Nephron progenitor cell (in vitro differentiated cells): ENCODE measurements around the gene UPK3B.
"Not testable (repeated sequence)": the region's sequence is repeated elsewhere in the genome, so short reads cannot be mapped to it uniquely, and the experiment has no call there.

Experiments
- DNase-seq: peaks from one replicate; pipeline ENCODE4 v3.0.0; 2021
- H3K27ac Mint-ChIP-seq: 2 replicates; pipeline ENCODE4 v1.8.0; 2021; ENCODE audit warnings: mild to moderate bottlenecking, moderate library complexity, mixed read lengths
- H3K27me3 Mint-ChIP-seq: 2 replicates; pipeline ENCODE4 v1.8.0; 2021; ENCODE audit warnings: mild to moderate bottlenecking, low read depth, mixed read lengths; ENCODE audit not compliant: poor library complexity
- H3K36me3 Mint-ChIP-seq: 2 replicates; pipeline ENCODE4 v1.8.0; 2021; ENCODE audit warnings: low read depth, mixed read lengths
- H3K4me1 Mint-ChIP-seq: 2 replicates; pipeline ENCODE4 v1.8.0; 2021; ENCODE audit warnings: mixed read lengths
- H3K4me3 Mint-ChIP-seq: 2 replicates; pipeline ENCODE4 v1.8.0; 2021; ENCODE audit warnings: mild to moderate bottlenecking, moderate library complexity, mixed read lengths
- H3K9me3 Mint-ChIP-seq: 2 replicates; pipeline ENCODE4 v1.8.0; 2021; ENCODE audit warnings: mild to moderate bottlenecking, moderate library complexity, mixed read lengths
- TF ChIP-seq, protein P1 (sequence below): fragments of 200-600 bp; sonication (generic); IDR thresholded peaks from 2 replicates; pipeline ENCODE4 v1.5.0; 2021; ENCODE audit warnings: antibody characterized with exemption

UPK3B gene

DNA sequence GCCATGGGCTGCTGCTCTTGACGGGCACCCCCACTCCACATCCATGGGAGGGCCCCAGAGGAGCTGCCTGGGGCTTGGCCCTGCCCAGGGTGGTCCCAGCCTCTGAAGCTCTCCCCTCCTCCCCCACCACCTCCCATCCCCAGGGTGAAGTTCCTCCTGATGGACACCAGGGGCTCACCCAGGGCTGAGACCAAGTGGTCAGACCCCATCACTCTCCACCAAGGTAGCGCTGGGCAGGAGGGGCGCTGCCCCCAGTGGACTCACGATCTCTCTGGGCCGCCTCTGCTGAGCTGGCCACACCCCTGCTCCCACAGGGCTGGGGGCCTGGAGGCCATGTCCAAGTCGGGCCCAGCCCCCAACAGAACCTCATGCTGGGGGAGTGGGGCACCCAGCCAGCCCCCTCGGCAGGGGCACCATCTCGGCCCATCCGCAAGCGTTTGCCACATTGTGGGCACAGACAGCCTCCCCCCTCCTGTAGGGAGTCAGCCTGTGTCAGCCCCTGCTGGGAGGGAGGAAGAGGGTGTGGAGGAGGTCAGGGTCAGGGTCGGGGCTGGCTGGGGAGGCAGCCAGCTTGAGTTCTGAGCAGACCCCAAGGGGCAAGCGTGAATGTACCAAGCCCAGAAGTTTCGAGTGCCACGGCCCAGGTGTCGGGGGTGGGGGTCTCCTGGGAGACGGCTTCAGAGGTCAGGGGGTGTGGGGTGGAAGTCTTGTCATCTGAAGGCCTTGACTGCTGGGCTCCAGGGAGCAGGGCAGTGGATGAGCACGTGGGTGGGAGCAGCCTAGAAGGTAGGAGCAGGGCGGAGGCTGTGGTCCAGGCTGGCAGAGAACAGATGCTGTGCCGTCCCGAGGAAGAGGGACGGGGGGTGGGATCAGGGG, 2.8 kb downstream of the UPK3B start:
- Mint-ChIP-seq H3K9me3 (no peaks in the 10 kb centered on the region), H3K27ac (no peak overlapping the region), H3K27me3 (no peaks in the 10 kb centered on the region), H3K4me1 (peaks cover 4% of the 10 kb centered on the region), H3K36me3 (no peaks in the 10 kb centered on the region), H3K4me3 (no peak overlapping the region)
- TF ChIP-seq, protein P1, sequence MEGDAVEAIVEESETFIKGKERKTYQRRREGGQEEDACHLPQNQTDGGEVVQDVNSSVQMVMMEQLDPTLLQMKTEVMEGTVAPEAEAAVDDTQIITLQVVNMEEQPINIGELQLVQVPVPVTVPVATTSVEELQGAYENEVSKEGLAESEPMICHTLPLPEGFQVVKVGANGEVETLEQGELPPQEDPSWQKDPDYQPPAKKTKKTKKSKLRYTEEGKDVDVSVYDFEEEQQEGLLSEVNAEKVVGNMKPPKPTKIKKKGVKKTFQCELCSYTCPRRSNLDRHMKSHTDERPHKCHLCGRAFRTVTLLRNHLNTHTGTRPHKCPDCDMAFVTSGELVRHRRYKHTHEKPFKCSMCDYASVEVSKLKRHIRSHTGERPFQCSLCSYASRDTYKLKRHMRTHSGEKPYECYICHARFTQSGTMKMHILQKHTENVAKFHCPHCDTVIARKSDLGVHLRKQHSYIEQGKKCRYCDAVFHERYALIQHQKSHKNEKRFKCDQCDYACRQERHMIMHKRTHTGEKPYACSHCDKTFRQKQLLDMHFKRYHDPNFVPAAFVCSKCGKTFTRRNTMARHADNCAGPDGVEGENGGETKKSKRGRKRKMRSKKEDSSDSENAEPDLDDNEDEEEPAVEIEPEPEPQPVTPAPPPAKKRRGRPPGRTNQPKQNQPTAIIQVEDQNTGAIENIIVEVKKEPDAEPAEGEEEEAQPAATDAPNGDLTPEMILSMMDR, result peak; percentile 43
- DNase-seq, result peak; percentile 48

DNA sequence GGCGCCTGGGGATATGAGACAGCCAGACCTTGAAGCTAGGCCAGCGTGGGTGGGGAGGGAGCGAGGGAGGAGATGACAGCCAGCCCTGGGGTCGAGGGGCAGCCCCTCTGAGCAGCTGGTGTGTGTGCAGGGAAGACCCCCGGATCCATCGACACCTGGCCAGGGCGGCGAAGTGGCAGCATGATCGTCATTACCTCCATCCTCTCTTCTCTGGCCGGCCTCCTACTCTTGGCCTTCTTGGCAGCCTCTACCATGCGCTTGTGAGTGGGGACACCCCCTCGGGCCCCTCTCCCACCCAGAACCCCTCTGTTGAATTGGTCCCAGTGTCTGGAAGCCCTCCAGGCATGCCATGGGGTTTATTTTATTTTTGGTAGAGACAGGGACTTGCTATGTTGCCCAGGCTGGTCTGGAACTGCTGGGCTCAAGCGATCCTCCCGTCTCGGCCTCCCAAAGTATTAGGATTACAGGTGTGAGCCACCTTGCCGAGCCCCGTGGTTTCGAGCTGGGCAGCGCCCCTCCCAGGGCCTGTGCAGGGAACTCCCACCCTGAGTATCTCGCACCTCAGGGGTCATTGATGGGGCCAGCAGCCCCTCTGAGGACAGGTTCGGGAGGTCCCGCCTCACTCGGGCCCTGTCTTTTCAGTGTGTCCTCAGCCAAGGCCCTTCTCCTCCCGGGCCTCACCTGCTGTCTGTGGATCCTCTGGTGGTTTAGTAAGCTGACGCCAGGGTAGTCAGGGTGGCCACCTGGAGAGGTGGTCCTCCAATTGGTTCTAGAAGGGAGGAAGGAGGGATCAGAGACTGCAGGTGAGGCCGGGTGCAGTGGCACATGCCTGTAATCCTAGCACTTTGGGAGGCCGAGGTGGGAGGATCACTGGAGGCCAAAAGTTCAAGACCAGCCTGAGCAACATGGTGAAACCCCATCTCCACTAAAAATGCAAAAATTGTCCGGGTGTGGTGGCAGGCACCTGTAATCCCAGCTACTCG, 3.8 kb downstream of the UPK3B start:
- H3K4me1 Mint-ChIP-seq, result peaks cover 4% of the 10 kb centered on the region
- TF ChIP-seq, protein P1, result no peak
- no peak overlapping the region for H3K27ac Mint-ChIP-seq
- H3K27me3 Mint-ChIP-seq, result no peaks in the 10 kb centered on the region
- DNase-seq, result no peak
- H3K36me3 Mint-ChIP-seq, result no peaks in the 10 kb centered on the region
- no peak overlapping the region for H3K4me3 Mint-ChIP-seq
- H3K9me3 Mint-ChIP-seq, result no peaks in the 10 kb centered on the region

DNA sequence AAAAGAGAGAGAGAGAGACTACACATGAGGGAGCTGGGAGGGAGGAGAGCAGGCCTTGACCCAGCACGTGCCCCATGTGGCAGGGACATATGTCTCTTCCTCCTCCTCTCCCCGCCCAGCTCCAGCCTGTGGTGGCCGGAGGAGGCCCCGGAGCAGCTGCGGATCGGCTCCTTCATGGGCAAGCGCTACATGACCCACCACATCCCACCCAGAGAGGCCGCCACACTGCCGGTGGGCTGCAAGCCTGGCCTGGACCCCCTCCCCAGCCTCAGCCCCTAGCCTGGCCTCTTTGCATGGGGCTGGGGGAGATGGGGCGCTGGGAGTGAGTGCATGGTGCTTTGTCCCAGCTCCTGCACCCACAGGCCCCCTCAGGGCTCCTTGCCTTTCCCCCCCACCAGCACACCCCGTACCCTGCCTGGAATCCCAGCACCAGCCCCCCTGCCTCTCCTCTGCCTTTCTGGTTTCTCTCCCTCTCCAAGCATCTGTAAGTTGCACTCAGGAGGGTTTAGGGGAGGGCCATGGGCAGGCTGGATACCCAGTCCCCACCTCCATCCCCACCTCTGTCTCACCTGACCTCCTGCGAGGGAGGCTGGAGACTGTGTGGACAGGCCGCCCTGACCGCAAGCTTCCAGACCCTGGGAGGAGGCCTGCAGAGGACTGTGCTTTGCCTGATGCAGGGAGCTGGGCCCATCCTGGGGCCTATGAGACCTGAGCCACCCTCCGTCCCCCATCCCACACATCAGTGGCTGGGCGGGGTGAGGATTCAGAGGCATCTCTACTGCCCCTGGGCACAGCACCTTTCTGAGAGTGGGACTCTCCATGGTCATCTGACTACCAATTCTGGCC, 4.8 kb downstream of the UPK3B start:
- Mint-ChIP-seq H3K36me3 (no peaks in the 10 kb centered on the region), H3K27me3 (no peaks in the 10 kb centered on the region), H3K4me3 (no peak overlapping the region), H3K9me3 (no peaks in the 10 kb centered on the region), H3K4me1 (no peaks in the 10 kb centered on the region), H3K27ac (peak overlapping the region; percentile 42)
- TF ChIP-seq, protein P1, result no peak
- no peak for DNase-seq

DNA sequence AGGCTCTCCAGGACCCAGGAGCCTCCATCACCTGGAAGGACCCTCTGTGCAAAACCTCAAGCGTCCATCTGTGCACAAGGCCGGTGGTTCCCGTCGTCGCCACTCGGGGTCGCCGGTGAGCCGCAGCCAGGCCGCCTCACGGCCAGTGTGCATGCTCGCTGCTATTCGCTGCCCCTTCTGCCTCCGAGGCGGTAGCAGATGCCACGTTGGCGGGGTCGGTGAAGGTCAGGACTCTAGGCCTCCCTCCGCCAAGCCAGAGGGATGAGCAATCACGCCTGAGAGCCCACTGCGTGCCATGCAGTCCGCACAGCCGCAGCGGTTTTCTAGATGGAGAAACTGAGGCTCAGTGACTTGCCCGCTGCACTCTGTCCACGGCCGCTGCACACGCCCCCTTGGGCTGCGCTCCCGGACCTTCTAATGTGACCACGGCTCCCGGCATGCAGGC, 5.7 kb downstream of the UPK3B start:
- no peak for DNase-seq
- no peaks in the 10 kb centered on the region for H3K9me3 Mint-ChIP-seq
- no peaks in the 10 kb centered on the region for H3K4me1 Mint-ChIP-seq
- no peak overlapping the region for H3K4me3 Mint-ChIP-seq
- TF ChIP-seq, protein P1, result no peak
- H3K27ac Mint-ChIP-seq, result no peak overlapping the region
- H3K27me3 Mint-ChIP-seq, result no peaks in the 10 kb centered on the region
- H3K36me3 Mint-ChIP-seq, result no peaks in the 10 kb centered on the region

DNA sequence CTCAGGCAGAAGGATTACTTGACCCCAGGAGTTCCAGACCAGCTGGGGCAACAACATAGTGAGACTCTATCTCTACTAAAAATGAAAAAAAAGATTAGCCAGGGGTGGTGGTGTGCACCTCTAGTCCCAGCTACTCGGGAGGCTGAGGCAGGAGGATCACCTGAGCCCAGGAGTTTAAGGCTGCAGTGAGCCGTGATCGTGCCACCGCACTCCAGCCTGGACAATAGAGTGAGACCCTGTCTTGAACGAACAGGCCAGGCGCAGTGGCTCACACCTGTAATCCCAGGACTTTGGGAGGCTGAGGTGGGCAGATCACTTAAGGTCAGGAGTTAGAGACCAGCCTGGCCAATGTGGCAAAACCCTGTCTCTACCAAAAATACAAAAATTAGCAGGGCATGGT, 6.6 kb downstream of the UPK3B start:
- not testable (repeated sequence) for H3K36me3 Mint-ChIP-seq, H3K27me3 Mint-ChIP-seq, H3K9me3 Mint-ChIP-seq, H3K27ac Mint-ChIP-seq, DNase-seq, H3K4me1 Mint-ChIP-seq, H3K4me3 Mint-ChIP-seq

DNA sequence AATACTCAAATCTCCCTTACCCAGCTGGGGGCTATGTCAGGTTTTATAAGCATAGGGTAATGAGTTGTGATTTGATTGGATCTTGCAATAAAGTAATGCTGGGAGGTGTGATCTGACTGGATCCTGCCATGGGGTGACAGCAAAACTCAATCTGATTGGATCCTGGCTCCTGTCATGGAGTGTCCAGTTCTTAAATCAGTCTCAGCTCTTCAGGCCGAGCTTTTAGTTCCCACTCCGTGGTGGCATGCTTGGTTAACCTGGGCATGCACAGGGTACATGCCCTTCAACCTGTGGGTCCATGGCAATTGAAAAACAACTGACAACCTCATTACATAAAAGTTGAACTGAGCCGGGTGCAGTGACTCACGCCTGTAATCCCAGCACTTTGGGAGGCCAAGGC, 15.8 kb downstream of the UPK3B start:
- H3K4me1 Mint-ChIP-seq, H3K9me3 Mint-ChIP-seq, H3K4me3 Mint-ChIP-seq, H3K36me3 Mint-ChIP-seq, H3K27me3 Mint-ChIP-seq, H3K27ac Mint-ChIP-seq, DNase-seq: not testable (repeated sequence)

DNA sequence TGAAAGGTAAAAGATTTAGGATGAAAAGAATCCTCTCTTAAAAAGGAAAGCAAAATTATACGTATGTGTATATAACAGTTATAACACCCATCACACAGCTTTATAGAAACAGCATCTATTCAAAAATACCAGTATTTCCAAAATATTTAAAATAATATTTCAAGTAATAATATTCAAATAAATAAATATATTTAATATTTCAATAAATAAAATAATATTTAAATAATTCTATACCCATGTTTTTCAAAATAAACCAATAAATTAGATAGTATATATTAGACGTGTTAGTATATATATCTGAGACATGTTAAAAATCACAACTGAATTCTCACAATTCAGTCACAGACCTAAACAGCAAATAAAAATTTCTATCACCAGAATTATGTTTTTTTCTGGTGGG, 21.3 kb downstream of the UPK3B start:
- not testable (repeated sequence) for H3K4me3 Mint-ChIP-seq, H3K36me3 Mint-ChIP-seq, H3K9me3 Mint-ChIP-seq, H3K27ac Mint-ChIP-seq, H3K4me1 Mint-ChIP-seq, DNase-seq, H3K27me3 Mint-ChIP-seq

DNA sequence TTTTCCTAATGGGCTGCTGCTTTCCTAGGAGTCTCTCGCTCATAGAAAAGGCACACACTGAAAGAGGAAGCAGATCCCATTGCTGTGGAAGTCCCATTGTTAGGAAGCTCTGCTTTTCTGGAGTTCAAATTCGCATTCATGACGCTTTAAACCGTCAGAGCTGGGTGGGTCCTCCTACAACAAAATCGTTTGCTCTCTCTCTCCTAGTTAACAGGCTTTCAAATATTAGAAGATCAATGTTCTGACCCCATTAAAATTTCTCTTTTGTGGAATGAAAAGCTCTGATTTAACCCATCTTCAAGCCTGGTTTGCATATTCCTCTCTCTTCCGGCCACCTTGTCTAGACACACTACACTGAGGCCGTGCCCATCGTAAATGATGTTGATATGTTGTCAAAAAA, 32.8 kb downstream of the UPK3B start, which contains the start of gene SPDYE16:
Gene SPDYE16, minus strand, starts transcription at position 101 of the 400 bp plus-strand sequence. CDS start 1,838 bp downstream, outside the sequence.
- not testable (repeated sequence) for H3K27me3 Mint-ChIP-seq, H3K27ac Mint-ChIP-seq, H3K4me3 Mint-ChIP-seq, H3K36me3 Mint-ChIP-seq, H3K4me1 Mint-ChIP-seq, H3K9me3 Mint-ChIP-seq, DNase-seq
